C4-2B (cell line): ENCODE data around the gene CXXC4.

Source experiments
- ZFX ChIP-seq: fragments of 450-650 bp; IDR thresholded peaks from 2 replicates; pipeline ENCODE4 v1.6.1; 2017
- TF ChIP-seq, protein P1 (sequence below): fragments of 450-650 bp; conservative IDR thresholded peaks from 2 replicates; pipeline ENCODE4 v1.5.1; 2017; ENCODE audit warnings: mild to moderate bottlenecking

GRCh38 chr4:104519588-104519987 lies 24.9 kb upstream of the CXXC4 start:
- TF ChIP-seq, protein P1, sequence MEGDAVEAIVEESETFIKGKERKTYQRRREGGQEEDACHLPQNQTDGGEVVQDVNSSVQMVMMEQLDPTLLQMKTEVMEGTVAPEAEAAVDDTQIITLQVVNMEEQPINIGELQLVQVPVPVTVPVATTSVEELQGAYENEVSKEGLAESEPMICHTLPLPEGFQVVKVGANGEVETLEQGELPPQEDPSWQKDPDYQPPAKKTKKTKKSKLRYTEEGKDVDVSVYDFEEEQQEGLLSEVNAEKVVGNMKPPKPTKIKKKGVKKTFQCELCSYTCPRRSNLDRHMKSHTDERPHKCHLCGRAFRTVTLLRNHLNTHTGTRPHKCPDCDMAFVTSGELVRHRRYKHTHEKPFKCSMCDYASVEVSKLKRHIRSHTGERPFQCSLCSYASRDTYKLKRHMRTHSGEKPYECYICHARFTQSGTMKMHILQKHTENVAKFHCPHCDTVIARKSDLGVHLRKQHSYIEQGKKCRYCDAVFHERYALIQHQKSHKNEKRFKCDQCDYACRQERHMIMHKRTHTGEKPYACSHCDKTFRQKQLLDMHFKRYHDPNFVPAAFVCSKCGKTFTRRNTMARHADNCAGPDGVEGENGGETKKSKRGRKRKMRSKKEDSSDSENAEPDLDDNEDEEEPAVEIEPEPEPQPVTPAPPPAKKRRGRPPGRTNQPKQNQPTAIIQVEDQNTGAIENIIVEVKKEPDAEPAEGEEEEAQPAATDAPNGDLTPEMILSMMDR = no peak
- no peak for TF ChIP-seq ZFX
